ENCODE results near the gene CLIP3. TPM values are rescaled to one million over a fixed set of nuclear protein-coding genes. Genes with fewer than 3 reads are reported as not detected.

Gene CLIP3
- total and polyA plus RNA-seq, 9 donors = 16.1 to 91.3 (median 54.9) TPM

DNA sequence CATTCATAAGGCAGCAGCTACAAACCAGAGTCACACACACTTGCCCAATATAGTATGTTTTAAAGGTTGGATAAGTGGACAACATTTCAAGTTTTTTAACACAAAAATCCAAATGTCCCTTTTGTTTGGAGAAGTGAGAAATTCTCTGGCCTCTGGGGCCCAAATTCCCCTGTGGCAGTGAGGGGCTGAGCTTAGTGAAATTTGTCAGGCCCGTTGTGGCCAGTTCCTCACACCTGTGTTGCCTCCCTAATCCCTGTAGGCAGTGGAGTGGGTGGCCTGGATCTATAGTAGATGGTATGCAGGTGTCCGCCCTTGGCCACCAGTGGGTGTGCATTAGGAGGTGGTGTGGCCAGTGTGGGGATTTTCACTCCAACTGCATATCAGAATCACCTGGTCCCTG is 28.7 kb upstream of the CLIP3 start:
- DNase-seq = no peak
- 92 to 100% (median 93%) methylated on average over 2 of the region's 2 CpGs for WGBS, 3 donors
- intact Hi-C loops (cut with DNase I) = loop anchor here in 1 of 4 donors (10.0 kb wide), 1 partner anchor 103 kb away; no protein-coding TSS in a partner anchor
- H3K4me3 ChIP-seq = no peak overlapping the region
- no peaks in the 10 kb centered on the region for H3K27me3 ChIP-seq
- H3K4me1 ChIP-seq (ENCODE audit: insufficient read depth) = no peaks in the 10 kb centered on the region
- no peaks in the 10 kb centered on the region for H3K9me3 ChIP-seq
- H3K27ac ChIP-seq = no peak overlapping the region
- no peaks in the 10 kb centered on the region for H3K36me3 ChIP-seq
- TF ChIP-seq, protein P1, sequence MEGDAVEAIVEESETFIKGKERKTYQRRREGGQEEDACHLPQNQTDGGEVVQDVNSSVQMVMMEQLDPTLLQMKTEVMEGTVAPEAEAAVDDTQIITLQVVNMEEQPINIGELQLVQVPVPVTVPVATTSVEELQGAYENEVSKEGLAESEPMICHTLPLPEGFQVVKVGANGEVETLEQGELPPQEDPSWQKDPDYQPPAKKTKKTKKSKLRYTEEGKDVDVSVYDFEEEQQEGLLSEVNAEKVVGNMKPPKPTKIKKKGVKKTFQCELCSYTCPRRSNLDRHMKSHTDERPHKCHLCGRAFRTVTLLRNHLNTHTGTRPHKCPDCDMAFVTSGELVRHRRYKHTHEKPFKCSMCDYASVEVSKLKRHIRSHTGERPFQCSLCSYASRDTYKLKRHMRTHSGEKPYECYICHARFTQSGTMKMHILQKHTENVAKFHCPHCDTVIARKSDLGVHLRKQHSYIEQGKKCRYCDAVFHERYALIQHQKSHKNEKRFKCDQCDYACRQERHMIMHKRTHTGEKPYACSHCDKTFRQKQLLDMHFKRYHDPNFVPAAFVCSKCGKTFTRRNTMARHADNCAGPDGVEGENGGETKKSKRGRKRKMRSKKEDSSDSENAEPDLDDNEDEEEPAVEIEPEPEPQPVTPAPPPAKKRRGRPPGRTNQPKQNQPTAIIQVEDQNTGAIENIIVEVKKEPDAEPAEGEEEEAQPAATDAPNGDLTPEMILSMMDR (IDR thresholded peaks at IDR 0.05) = no peak
- TF ChIP-seq POLR2A (IDR thresholded peaks at IDR 0.05) (no peak), EP300 (IDR thresholded peaks at IDR 0.05) (no peak)

DNA sequence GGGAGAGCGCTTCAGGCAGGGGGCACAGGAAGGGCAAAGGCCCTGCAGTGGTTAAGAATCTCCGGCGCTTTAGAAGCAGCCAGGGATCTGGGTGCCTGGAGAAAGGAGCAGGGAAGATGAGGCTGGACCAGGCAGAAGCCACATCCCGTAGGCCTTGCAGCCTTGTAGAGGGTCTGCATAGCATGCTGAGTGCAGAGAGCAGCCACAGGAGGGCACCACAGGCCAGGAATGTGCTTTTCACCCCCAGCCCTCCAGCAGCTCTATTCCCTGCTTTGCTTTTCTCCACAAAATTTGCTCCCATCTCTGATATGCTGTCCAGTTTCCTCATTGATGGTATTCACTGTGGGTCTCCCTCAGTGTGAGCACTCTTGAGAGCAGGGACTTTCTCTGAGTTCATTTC is 27.8 kb upstream of the CLIP3 start:
- H3K27me3 ChIP-seq = no peaks in the 10 kb centered on the region
- H3K9me3 ChIP-seq = no peaks in the 10 kb centered on the region
- intact Hi-C loops (cut with DNase I) = loop anchor here in 1 of 4 donors (10.0 kb wide), 1 partner anchor 104 kb away; no protein-coding TSS in a partner anchor
- H3K4me1 ChIP-seq (ENCODE audit: insufficient read depth) = no peaks in the 10 kb centered on the region
- H3K36me3 ChIP-seq = no peaks in the 10 kb centered on the region
- DNase-seq = peak in 2 of 5 donors; percentile 64 to 66
- H3K4me3 ChIP-seq = no peak overlapping the region
- no peak for TF ChIP-seq POLR2A (IDR thresholded peaks at IDR 0.05)
- TF ChIP-seq, protein P1 (IDR thresholded peaks at IDR 0.05) = no peak
- TF ChIP-seq EP300 (IDR thresholded peaks at IDR 0.05) = no peak
- WGBS, 3 donors = 70 to 73% (median 70%) methylated on average over 4 of the region's 4 CpGs
- H3K27ac ChIP-seq = no peak overlapping the region

DNA sequence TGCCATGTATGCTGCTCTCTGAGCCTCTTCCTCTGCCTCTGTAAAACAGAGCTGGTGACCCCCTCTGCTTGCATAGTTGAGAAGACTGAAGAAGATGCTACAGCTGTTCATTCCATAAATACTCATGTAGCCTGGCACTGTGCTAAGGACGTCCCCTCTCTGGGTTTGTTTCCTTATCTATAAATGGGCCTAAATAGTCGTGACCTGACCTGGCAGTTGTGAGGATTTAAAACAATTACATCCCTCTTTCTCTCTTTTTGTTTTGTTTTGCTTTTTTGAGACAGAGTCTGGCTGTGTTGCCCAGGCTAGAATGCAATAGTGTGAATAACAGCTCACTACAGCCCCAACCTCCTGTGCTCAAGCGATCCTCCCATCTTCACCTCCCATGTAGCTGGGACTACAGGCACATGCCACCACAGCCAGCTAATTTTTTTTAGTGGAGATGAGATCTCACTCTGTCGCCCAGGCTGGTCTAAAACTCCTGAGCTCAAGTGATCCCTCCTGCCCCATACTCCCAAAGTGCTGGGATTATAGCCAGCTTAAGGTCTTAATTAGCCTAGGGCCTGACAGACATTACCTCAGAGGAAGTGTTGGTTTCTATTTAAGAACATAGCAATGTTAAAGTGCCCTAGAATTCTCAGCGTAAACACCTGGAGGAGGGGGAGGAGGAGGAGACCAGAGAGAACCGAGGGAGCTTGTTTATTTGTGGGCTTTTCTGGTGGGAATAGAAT is 26.7 kb upstream of the CLIP3 start:
- intact Hi-C loops (cut with DNase I) = loop anchor here in 1 of 4 donors (10.0 kb wide), 1 partner anchor 55 kb away; the partner anchor contains the start of gene SYNE4
- TF ChIP-seq, protein P1 (IDR thresholded peaks at IDR 0.05) = no peak
- TF ChIP-seq POLR2A (IDR thresholded peaks at IDR 0.05) (no peak), EP300 (IDR thresholded peaks at IDR 0.05) (no peak)
- no peak for DNase-seq
- Histone ChIP-seq H3K4me1 (ENCODE audit: insufficient read depth) (no peaks in the 10 kb centered on the region), H3K27ac (no peak overlapping the region), H3K4me3 (no peak overlapping the region), H3K36me3 (no peaks in the 10 kb centered on the region), H3K27me3 (no peaks in the 10 kb centered on the region), H3K9me3 (no peaks in the 10 kb centered on the region)
- WGBS, 3 donors = 61 to 73% (median 73%) methylated on average over 6 of the region's 6 CpGs

DNA sequence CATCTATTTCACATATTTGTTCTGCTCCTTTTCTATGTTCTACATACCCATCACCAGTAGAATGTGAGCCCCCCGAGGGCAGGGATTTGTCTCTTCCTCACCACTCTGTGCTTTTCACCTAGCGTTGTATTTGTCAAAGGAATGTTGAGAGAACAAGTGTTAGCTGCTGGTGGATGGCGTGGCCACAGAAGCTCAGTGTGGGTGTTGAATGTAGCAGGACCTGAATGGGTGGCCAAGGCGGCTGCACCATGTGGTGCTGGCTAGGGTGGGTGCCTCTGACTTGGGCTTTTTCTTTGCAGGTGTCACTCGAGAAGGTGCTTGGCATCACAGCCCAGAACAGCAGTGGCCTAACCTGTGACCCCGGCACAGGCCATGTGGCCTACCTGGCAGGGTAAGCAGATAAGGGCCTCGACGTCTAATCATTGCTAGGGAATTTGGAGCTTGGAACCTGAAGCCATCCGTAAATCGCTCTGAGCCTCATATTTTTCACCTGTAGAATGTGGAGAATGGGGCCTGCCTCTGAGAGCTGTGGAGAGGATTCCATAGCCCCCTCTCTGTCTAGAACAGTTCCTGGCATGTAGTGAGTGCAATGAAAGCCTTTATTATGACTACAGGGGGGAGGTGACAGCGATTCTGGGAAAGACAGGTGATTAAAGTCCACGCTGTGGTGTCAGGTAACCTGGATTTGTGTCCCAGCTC is 26.0 kb upstream of the CLIP3 start:
- TF ChIP-seq POLR2A (IDR thresholded peaks at IDR 0.05) = no peak
- no peak for TF ChIP-seq EP300 (IDR thresholded peaks at IDR 0.05)
- TF ChIP-seq, protein P1 (IDR thresholded peaks at IDR 0.05) = no peak
- DNase-seq = no peak
- H3K4me1 ChIP-seq (ENCODE audit: insufficient read depth) = no peaks in the 10 kb centered on the region
- no peak overlapping the region for H3K4me3 ChIP-seq
- no peak overlapping the region for H3K27ac ChIP-seq
- WGBS, 3 donors = 88 to 96% (median 89%) methylated on average over 12 of the region's 12 CpGs
- intact Hi-C loops (cut with DNase I) = loop anchor here in 1 of 4 donors (10.0 kb wide), 1 partner anchor 54 kb away; the partner anchor contains the start of gene SYNE4
- H3K36me3 ChIP-seq = no peaks in the 10 kb centered on the region
- no peaks in the 10 kb centered on the region for H3K27me3 ChIP-seq
- H3K9me3 ChIP-seq = no peaks in the 10 kb centered on the region
